ENCODE measurements around the gene SNX10.

The SNX10 gene

GRCh38 chr7:26372704-26373103, 81.0 kb downstream of the SNX10 start:
- DNase-seq = no peak

GRCh38 chr7:26374647-26375373, 83.1 kb downstream of the SNX10 start:
- DNase-seq = no peak

GRCh38 chr7:26375726-26376174, 84.1 kb downstream of the SNX10 start:
- no peak for DNase-seq

- peak; percentile 31 for DNase-seq
Observed at GRCh38 chr7:26376175-26376917, 84.7 kb downstream of the SNX10 start.

- no peak for DNase-seq
Observed at GRCh38 chr7:26378016-26378415, 86.4 kb downstream of the SNX10 start.

- DNase-seq = no peak
Observed at GRCh38 chr7:26379711-26380110, 88.0 kb downstream of the SNX10 start.

GRCh38 chr7:26381476-26382353, 90.1 kb downstream of the SNX10 start:
- no peak for DNase-seq

- no peak for DNase-seq
Observed at GRCh38 chr7:26385240-26385639, 93.6 kb downstream of the SNX10 start.

GRCh38 chr7:26387731-26388130, 96.1 kb downstream of the SNX10 start:
- DNase-seq = no peak

GRCh38 chr7:26388256-26388655, 96.6 kb downstream of the SNX10 start:
- DNase-seq = no peak

GRCh38 chr7:26390016-26390415, 98.4 kb downstream of the SNX10 start:
- no peak for DNase-seq

- DNase-seq = no peak
Observed at GRCh38 chr7:26393818-26394217, 102.2 kb downstream of the SNX10 start.

- no peak for DNase-seq
Observed at GRCh38 chr7:26397332-26397731, 105.7 kb downstream of the SNX10 start.

GRCh38 chr7:26397796-26398426, 106.2 kb downstream of the SNX10 start:
- DNase-seq = no peak

GRCh38 chr7:26398427-26398755, 106.7 kb downstream of the SNX10 start:
- peak; percentile 18 for DNase-seq

GRCh38 chr7:26398756-26399509, 107.3 kb downstream of the SNX10 start:
- DNase-seq = peak; percentile 16

GRCh38 chr7:26399736-26400135, 108.1 kb downstream of the SNX10 start:
- DNase-seq = no peak

- DNase-seq = no peak
Observed at GRCh38 chr7:26403640-26404039, 112.0 kb downstream of the SNX10 start.

GRCh38 chr7:26404189-26404996, 112.7 kb downstream of the SNX10 start:
- no peak for DNase-seq

GRCh38 chr7:26406433-26406832, 114.8 kb downstream of the SNX10 start:
- no peak for DNase-seq
